OCI-M2 (cell line): ENCODE results near the gene DSCAML1.

Experiments used
- DNase-seq: peaks from one replicate; lab custom pipeline; 2025; ENCODE audit not compliant: unreplicated experiment; lab: John Stamatoyannopoulos, UW

Gene DSCAML1

DNA sequence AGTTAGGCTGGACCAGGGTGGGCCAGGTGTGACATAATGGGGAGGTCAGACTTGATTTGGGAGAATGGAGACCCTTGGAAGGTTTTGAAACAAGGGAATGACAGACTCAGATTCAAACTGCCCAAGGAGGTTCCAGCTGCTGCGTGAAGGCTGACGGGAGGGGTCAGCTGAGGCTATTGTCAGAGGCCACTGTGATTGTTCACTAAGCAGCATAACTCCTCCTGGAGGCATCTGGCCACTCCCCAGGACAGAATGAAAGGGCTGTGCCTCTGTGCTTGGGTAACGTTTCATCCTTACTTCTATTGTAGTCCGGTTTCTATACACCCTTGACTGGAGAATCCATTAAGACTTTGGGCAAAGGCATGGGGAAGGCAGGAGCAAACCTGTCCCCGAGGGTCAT, 126.6 kb downstream of the DSCAML1 start:
- no peak for DNase-seq

DNA sequence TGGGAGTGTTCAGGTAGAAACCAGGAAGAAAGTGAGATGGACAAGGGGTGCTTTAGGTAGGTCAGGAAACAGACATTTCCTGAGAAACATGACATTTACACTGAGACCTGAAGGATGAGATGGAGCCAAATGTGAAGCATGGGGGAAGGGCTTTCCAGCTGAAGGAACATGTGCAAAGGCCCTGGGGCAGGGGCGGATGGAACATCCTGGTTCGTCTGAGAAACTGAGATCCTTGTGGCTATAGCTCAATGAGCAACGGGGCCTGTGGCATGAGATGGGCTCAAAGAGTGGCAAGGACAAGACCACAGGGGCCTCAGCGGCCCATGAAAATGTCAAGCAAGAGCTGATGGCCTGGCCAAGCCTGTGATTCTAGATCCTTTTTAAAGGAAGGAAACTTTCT, 127.4 kb downstream of the DSCAML1 start:
- no peak for DNase-seq

DNA sequence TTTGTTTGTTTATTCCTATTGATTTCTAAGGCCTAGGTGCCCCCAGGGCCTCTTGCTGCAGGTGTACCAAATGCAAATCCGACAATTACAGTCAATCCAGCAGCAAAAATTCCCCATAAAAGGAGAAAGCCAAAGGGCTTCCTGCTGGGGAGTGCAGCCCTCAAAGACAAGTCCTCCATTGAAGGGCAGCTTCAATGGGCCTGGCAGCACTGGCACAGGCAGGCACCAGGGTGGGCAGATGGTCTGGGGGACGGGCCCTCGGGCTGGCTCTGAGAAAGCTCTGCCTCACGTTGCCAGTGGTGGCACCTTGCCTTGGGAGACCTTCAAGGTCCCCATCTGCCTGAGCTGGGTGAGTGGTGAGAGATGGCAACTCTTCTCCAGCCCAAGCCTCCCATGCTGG, 128.0 kb downstream of the DSCAML1 start:
- no peak for DNase-seq

DNA sequence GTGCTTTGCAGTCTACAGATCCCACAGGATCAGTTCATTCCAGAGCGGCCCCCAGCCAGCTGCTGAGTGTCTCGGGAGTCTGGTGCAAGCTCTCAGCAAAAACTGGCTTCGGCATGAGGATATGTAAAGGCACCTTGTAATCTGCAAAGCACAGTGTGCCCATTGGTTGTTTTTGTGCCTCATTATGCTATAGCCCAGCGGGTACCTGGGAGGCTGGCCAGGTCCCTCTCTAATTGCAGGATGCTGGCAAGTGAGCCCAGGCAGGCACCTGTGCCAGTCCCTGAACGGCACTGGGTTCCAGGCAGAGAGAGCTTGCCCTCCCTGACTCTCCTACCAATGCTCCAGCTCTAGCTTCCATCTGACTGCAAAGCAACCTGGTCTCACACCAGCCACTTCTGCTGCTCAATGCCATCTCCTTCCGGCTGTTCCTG, 128.7 kb downstream of the DSCAML1 start:
- no peak for DNase-seq

DNA sequence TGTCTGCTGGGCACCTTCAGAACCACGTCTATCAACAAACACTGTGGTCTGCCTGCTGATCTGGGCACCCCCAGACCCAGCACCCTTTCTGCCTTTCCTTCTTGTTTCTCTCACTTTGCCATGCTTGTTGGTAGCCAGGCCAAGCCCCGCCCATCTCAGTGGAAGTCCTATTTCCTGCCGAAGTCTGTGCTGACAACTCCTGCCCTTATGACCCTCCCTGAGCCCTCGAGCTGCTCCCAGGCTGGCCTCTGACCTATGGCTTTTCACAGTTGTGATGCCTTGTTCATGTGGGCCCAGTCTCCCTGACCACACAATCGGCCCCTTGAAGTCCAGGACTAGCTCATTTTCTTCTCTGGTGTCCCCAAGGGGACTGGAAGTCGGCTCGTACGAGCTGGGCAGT, 132.1 kb downstream of the DSCAML1 start:
- DNase-seq = no peak

DNA sequence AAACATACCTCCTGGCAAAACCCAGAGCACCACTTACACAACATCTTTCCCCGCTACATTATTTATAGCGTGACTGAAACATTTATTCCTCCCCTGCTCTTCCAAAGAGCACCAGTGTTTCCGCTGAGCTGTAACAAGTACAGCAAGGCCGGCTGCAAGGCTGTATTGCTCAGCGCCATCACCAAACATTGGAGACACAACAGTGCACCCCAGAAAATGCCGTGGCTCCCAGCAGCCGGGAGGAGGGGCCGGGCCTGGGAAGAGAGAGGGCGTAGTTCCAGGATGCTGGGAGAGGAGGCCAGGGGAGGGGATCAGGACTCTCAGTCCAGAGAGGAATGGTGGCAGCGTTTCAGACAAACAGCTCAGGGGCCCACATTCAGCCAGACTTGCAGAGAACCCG, 133.2 kb downstream of the DSCAML1 start:
- DNase-seq = no peak

DNA sequence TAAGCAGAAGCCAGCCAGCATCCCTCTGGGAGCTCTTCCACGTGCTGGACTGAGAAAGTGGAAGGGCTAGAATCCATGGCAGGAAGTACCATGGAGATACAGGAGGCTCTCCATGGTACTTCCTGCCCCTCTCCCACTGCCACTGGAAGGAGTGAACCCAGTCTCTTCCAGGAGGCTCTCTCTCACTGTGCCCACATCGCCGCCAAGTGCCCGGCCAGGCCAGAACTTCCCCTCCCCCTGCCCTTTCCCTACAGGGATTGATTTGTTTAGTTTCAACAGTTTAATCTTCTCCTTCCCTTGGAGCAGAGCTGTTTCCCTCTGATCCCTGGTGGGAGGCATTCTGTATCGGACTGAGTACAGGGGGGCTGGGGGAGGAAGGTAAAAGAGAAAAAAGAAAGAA, 133.6 kb downstream of the DSCAML1 start:
- DNase-seq = no peak

DNA sequence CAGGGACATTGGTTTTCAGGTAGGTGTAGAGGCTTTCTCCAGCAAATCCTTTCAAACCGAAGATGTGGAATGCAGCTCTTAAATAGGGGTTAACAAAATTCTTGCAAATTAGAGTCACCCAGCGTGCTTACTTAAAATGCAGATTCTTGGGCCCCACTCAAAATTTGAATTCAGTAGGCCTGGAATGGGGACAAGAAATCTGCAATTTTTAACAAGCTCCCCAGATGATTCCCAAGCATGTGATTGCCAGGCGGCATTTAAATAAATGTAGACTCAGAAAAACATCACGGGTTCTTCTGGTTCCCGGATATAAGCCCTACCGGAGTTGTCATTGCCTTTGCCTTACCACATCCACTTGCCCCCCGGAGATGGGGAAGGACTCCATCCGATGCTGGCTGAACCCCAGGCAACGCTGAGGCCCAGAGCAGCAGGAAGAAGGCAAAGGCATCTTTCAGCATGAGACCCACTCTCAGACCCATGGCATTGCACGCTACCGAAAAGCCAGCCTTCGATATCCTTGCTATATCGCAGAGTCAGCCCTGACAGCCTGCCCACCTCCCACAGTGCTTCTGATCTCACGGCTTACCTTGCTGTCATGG, 134.2 kb downstream of the DSCAML1 start:
- no peak for DNase-seq

DNA sequence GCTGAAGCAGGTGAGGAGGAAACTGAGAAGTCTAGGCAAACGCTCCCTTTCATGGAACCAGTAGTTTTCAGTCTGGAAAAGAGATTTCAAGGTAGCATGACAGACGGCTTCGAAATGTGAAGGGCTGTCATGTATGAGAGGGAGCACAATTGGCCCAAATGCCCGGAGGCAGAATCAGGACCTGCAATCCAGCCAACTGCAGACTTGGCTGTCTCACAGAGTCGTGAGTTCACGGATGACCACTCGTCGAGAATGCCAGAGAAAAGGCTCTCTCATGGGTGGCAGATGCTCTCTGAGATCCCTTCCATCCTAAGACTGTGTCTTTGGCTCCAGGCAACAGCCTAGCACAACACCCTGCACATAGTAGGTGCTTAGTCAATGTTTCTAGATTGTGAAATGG, 134.8 kb downstream of the DSCAML1 start:
- DNase-seq = no peak

DNA sequence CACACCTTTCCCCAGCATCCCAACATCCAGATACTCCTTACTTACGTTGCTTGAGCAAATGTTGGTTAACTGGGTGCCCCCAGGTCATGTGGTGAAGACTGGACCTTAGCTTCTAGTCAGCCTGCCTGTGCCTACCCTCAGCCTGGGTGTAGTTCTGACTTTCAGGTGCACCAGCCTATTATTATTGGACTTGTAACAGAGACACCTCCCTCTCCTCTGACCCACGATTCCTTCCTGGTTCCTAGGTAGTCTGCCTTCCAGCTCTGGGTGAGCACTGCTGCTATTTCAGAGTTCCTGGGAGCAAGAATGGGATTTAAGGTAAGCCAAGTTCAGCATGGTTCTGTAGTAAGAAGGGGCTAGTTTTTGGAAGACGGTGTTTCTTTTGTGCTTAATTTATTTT, 138.2 kb downstream of the DSCAML1 start:
- no peak for DNase-seq

DNA sequence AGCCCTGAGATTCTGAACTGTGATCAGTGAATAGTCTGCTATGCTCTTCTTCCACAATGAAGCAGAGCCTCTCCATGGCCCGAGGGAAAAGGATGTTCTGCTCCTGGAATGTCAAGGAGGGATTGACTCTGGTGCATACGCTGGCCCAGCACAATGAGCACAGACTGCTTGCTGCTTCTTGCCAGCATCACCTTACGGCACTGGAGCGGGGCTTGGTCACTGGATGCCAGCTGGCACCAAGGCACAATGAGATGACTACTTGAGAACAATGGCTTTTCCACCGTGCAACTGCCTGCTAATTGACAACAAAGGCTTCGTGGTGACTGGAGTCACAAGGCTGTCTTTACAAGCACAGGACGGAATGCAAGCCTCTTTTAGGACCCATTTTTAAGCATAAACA, 139.2 kb downstream of the DSCAML1 start:
- no peak for DNase-seq

DNA sequence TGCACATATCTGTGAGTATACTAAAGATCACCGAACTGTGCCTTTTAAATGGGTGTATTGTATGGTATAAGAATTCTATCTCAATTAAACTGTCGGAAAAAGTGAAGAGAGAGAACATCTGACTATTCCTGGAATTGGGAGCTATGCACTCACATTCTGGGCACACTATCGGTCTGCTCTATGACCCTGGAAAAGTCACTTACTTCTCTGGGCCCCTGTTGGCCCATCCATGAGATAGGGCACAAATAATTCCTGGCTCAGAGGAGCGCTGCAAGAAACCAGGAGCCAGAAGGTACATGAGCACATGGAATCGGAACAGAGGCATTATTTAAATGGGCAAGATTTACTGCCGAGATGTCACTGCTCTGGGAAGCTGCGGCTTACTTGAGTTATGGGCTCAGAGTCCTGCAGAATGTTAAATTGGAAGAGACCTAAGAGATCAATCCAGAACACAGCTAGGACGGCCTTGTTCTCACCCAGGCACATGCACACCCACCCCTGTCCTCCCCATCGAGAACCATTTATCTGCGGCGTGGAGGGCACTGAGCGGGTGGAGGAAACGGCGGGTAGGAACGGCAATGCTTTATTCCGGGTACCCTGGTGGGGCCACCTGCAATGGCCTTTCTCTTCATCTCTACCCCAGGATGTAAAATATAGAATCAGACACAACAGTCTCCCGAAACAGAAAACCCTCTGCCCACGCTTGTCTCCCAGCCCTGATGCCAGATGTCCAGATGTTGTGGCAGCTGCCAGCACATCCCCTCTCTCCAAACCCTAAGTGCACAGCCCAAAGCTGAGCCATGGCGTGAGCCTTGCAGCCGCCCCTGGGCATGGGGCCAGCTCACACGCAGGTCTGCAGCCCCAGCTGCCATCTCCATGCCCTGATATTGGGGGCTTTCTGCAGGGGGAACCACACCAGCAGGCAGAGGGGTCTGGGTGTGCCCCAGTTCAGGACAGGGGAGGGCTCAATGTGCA, 142.4 kb downstream of the DSCAML1 start:
- DNase-seq = no peak

DNA sequence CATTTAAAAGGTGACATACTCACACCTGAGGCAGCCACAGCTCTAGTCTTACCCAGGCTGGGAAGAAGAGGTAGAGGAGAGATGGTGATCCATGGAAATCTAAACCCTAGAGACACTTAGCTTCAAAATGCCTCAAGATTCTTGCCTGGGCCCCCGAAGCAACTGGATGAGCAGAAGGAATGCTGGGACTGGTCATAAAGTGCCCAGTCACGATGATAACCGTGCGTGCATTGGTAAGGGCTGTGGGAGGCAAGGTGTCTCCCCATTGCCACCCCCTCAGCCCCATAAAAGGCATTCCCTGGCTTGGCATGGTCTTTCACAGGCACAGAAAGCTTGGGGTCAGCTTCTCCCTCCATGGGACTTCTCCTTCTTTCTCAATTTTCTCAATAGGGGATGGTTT, 144.5 kb downstream of the DSCAML1 start:
- no peak for DNase-seq

DNA sequence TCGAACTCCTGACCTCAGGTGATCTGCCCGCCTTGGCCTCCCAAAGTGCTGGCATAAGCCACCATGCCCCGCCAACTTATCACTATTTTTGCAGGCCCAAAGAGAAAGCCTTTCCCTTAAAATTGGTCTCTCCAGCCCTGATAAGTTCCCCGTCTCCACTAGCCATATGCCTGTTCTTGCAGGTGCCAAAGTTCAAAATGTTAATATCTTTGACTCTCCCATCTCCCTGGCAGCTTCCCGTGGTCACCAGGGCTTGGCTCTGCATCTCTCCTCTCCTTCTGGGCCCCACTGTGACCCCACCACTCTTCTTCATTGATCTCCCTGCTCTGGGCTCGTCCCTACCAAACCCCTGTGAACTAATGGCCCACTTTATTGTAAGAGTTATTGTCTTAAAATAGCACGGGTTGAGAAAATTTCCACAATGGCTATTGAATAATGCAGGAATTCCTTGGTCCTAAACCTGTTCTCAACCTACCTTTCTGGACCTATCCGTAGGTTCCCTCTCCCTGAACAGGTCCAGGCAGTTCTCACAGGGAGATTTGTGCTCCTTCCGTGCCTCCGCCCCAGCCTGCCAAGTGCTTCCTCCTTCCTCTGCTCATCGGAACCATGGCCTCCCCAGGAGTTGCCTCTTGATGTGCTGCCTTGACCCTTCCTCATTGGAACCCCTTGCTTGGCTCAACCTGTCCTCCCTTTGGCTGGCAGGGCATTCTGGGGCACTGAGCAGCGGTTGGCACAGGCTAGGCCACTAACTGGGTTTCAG, 147.5 kb downstream of the DSCAML1 start:
- no peak for DNase-seq

DNA sequence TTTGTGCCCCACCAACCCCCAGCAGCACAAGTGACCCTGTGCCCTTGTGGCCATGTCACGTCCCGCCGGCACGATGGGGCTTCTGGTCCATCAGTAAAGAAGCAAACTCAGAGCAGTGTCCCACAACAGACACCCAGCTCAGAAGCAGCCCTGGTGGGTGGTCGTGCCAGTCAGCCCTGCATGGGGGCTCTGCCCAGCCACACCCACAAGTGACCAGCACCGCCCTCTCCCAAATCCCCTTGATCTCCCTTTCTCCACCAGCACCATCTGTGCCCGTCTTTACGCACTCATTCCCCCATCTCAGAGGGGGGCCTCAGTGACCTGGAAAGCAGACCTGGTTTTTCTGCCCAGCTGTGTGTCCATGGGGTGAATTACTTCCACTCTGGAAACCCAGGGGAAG, 149.1 kb downstream of the DSCAML1 start:
- no peak for DNase-seq

DNA sequence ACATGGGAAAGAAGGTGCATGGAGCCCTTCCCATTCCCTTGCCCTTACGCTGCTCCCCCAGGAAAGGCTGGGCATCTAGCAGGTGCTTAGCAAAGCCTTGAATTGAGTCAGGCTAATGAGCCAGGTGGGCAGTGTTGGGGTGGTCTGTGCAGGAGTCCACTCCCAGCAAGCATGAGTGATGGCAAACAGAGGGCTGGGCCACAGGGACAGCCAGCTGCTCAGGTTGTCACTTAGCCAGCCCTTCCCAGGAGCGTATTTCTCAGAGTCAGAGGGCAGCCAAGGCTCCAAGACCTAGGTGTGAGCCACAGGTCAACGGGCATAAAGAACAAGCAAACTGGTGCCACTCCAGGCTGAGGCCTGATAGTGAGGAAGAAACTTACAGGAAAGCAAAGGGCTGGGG, 149.8 kb downstream of the DSCAML1 start:
- no peak for DNase-seq

DNA sequence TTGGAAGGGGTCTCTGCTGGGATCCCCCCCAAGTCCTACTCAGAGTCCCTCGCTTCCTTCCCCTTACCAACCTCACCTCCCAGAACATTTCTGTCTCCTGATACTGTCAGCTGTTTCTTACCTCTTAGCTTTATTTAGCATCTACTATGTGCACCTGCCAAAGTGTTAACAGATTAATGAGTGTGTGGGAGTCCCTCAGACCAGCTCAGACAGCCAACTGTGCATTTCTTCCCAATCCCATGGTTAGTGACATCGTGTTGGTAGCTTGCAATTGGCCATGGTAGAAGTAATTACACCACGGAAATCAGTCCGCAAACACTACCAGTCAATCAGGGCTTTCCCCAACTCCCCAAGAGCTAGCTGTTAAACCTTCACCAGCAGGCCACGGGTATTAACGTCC, 150.6 kb downstream of the DSCAML1 start:
- no peak for DNase-seq

DNA sequence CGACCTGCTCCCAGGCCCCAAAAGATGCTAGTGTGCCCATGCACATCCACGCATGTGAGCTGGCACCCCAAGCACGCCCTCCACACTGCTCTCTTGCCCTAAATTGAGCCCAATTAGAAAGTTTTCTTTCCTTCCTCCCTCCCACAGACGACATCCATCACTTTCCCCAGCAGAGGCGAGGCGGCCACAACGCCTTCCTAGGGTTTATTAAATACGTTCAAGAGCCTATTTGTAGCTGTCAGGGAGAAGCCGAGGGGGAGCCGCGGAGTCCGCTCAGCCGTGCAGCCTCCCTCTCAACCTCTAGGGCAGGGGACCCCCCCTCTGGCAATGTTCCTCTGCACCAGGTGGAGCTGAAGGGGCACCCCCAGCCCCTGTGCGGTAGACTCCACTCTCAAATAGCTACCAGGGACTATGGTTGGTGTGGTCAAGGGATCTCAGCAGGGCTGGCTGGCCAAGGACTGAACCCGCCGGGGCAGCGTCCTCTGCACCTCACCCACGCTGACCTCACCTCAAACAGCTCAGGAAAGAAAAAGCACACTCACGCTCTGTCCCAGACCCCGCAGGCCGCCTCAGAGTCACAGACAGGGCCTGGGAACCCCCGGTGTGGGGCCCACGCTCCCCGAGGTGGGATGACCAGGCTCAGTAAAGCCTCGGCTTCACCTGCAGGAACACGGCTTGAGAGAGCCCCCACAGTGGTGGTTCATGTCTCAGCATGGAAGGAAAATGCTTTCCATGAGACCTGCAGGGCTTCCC, 152.4 kb downstream of the DSCAML1 start:
- no peak for DNase-seq

DNA sequence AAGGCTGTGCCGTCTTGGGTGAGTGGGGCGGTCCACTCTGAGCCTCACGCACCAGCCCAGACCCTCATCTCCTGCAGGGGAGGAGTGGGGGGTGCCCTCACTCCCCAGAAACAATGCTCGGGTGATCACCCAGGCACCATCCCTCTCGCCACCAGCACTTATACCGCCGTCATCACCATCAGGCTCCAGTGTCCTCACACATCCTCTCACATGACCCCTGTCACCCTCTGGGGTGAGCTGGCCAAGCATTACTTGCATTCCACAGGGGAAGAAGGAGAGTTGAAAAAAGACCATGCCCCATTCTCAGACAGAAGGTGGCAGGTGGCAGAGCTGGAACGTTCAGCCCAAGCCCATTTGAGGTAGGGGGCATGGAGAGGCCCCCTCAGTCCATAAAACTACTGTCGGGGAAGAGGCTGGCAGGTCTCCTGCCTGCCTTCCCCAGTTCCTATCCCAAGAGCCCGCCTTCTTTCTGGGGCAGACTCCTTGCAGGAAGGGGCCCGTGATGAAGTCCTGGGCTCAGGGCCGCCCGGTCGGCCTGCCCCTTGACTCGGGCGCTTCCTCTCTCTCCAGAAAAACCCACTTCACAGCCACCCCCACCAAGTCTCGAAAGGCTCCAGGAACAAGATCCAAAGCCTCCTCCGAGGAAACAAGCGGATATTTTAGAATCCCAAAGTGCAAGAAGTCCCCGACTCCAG, 153.3 kb downstream of the DSCAML1 start:
- no peak for DNase-seq

DNA sequence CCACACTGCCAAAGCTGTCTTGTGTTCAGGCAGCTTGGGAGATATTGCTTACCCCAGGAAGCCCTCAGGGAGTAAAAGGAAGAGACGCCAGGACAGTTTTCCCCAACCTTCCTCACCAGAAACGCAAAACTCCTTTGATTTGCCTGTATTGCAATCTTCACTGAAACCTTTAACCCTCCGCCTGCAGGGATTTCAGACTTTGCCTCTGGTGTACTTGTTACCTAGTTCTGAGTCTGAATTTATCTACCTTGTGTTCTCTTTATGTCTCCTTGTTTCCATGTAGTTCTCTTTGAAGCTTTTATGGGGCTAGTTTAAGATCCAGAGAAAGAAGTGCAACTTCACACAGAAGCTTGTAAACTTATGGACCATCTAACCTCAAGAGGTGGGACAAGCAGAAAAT, 154.2 kb downstream of the DSCAML1 start:
- no peak for DNase-seq

DNA sequence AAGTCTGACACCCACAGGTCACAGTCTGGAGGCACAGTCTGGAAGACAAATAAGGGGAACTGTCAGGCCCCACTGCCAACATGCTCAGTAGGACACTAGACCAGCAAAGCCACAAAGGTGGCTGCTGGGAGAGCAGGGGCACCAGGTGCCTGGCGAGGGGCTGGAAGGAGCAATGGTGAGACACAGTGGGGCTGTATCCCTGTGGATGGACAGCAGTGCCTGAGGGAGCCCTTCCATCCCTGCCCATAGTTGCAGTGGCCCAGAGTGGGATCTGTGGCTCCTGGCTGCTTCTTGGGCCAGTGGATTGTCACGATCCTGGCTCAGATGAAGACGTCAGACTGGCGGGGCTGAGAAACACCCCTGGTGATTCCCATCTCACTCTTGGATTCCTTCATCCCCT, 154.6 kb downstream of the DSCAML1 start:
- DNase-seq = no peak
